Stimulated activated effector memory CD8-positive, alpha-beta T cell treated with anti-CD3 and anti-CD28 coated beads, Interleukin-12 subunit alpha, Interleukin-12 subunit beta, amount 100 ng/mL, for 72 hours (primary cell): ENCODE results near the gene LAPTM5.

Experiments
- ATAC-seq: fragments of 150-1000 bp; cut with Tn5 transposase; 2 replicates; pipeline ENCODE4 v1.10.0; 2021
- DNase-seq, 2 donors: peaks; one replicate each; pipeline ENCODE4 v3.0.0; 2021 to 2022; ENCODE audit warnings: low spot score in 2 of 2
- H3K27ac Mint-ChIP-seq: one replicate; pipeline ENCODE4 v1.8.0; 2022; ENCODE audit warnings: mild to moderate bottlenecking, mixed read lengths
- H3K36me3 Mint-ChIP-seq: one replicate; pipeline ENCODE4 v1.8.0; 2022; ENCODE audit warnings: mild to moderate bottlenecking, mixed read lengths
- H3K4me1 Mint-ChIP-seq: one replicate; pipeline ENCODE4 v1.8.0; 2022; ENCODE audit warnings: mixed read lengths
- H3K4me3 Mint-ChIP-seq: one replicate; pipeline ENCODE4 v1.8.0; 2022; ENCODE audit warnings: mild to moderate bottlenecking, mixed read lengths
- H3K9me3 Mint-ChIP-seq: one replicate; pipeline ENCODE4 v1.8.0; 2022; ENCODE audit warnings: mixed read lengths

LAPTM5 gene

GRCh38 chr1:30738715-30739559 is 18.6 kb downstream of the LAPTM5 start:
- no peak overlapping the region for H3K4me3 Mint-ChIP-seq
- H3K36me3 Mint-ChIP-seq, result peaks cover 100% of the 10 kb centered on the region
- H3K27ac Mint-ChIP-seq, result peak overlapping the region; percentile 95
- ATAC-seq (no peak), DNase-seq (no peak)
- H3K9me3 Mint-ChIP-seq, result no peaks in the 10 kb centered on the region
- H3K4me1 Mint-ChIP-seq, result peaks cover 79% of the 10 kb centered on the region

GRCh38 chr1:30738040-30738714 is 19.4 kb downstream of the LAPTM5 start:
- ATAC-seq (no peak), DNase-seq (no peak)
- Mint-ChIP-seq H3K9me3 (no peaks in the 10 kb centered on the region), H3K27ac (peak overlapping the region; percentile 95), H3K4me3 (no peak overlapping the region), H3K36me3 (peaks cover 100% of the 10 kb centered on the region), H3K4me1 (peaks cover 71% of the 10 kb centered on the region)

- ATAC-seq (no peak), DNase-seq (no peak)
- Mint-ChIP-seq H3K4me1 (peaks cover 66% of the 10 kb centered on the region), H3K27ac (peak overlapping the region; percentile 95), H3K9me3 (no peaks in the 10 kb centered on the region), H3K4me3 (no peak overlapping the region), H3K36me3 (peaks cover 100% of the 10 kb centered on the region)
Measured at GRCh38 chr1:30737357-30738039, 20.1 kb downstream of the LAPTM5 start.

DNA sequence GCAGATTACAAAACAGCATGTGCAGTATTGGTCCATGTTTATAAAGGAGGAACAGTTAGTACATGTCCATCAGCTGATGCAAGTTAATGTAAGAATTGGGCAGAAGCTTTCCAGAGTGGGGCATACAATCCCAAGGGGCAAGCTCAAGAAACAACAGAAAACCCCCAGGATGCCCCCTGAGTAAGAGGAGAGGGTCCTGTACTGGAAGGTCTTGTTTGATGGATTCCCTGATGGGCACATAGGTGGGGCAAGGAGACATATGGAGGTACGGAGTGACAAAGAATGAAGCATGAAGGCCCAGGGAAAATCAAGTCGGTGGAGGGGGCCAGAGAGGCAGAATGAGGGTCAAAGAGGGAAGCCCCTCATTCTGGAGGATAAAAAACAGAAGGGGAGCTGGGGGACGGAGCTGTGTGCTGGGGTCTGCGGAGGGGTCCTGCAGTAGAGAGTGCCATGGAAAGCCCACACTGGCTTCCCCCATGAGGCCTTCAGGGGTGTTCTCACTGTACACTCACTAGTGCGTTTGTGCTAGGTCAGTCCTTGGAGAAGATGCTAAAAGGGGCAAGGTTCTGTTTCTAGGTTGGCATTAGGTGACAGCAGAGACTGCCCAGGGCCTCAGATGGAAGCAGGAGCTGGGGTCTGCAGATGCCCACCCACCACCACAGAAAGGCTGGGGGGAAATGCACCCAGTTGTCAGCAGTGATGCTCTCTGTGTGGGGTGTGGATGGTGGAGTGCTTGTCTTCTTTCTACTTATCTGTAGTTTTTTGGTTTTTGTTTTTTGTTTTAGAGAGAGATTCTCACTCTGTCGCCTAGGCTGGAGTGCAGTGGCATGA is 21.7 kb downstream of the LAPTM5 start:
- DNase-seq, result no peak
- Mint-ChIP-seq H3K9me3 (no peaks in the 10 kb centered on the region), H3K4me1 (peaks cover 66% of the 10 kb centered on the region), H3K36me3 (peaks cover 100% of the 10 kb centered on the region), H3K27ac (peak overlapping the region; percentile 95), H3K4me3 (no peak overlapping the region)
- ATAC-seq, result no peak

DNA sequence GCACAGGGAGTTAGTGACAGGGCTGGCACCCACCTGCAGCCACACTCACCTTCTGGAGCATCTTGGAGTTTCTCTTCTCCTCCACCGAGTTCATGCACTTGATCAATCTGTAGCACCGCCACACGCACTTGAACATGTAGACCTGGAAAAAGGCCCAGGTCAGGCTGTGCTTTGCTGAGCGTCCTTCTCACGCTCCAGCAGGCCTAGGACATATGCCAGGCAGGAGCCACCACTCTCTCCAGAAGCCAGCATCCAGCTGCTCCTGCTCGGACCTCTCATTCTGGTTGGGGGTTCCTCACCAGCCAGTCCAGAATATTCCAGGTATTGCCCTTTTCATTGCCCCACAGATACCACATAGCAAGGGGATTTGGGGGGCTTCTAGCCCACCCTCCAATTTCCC is 22.4 kb downstream of the LAPTM5 start:
- Mint-ChIP-seq H3K27ac (peak overlapping the region; percentile 95), H3K36me3 (peaks cover 100% of the 10 kb centered on the region), H3K4me1 (peaks cover 66% of the 10 kb centered on the region), H3K9me3 (no peaks in the 10 kb centered on the region), H3K4me3 (no peak overlapping the region)
- ATAC-seq (no peak), DNase-seq (no peak)

GRCh38 chr1:30734580-30734979 is 23.0 kb downstream of the LAPTM5 start:
- Mint-ChIP-seq H3K9me3 (no peaks in the 10 kb centered on the region), H3K4me3 (no peak overlapping the region), H3K27ac (peak overlapping the region; percentile 24), H3K36me3 (peaks cover 100% of the 10 kb centered on the region), H3K4me1 (peaks cover 64% of the 10 kb centered on the region)
- no peak for DNase-seq
- no peak for ATAC-seq

DNA sequence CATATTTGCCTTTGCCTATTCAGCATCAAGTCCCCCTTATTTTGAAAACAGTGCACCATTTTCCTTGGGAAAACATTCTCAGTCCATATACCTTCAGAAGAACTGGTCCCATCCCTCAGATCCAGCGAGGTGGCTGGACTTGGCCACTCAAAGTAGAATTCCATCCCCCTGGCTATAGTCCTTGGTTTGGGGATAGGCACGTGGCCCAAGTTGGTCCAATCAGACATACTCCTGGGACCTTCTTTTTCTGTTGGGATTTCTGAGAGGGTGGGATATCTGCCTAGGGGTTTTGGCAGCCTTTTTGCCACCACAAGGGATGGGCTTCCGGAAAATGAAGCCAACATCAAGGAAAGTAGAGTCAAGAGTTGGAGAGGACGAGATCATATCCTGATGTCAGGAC is 23.5 kb downstream of the LAPTM5 start:
- H3K4me3 Mint-ChIP-seq, result no peak overlapping the region
- no peaks in the 10 kb centered on the region for H3K9me3 Mint-ChIP-seq
- ATAC-seq (no peak), DNase-seq (no peak)
- peaks cover 96% of the 10 kb centered on the region for H3K36me3 Mint-ChIP-seq
- H3K27ac Mint-ChIP-seq, result no peak overlapping the region
- H3K4me1 Mint-ChIP-seq, result peaks cover 62% of the 10 kb centered on the region

- no peak for ATAC-seq
Measured at GRCh38 chr1:30733493-30733892, 24.1 kb downstream of the LAPTM5 start.

DNA sequence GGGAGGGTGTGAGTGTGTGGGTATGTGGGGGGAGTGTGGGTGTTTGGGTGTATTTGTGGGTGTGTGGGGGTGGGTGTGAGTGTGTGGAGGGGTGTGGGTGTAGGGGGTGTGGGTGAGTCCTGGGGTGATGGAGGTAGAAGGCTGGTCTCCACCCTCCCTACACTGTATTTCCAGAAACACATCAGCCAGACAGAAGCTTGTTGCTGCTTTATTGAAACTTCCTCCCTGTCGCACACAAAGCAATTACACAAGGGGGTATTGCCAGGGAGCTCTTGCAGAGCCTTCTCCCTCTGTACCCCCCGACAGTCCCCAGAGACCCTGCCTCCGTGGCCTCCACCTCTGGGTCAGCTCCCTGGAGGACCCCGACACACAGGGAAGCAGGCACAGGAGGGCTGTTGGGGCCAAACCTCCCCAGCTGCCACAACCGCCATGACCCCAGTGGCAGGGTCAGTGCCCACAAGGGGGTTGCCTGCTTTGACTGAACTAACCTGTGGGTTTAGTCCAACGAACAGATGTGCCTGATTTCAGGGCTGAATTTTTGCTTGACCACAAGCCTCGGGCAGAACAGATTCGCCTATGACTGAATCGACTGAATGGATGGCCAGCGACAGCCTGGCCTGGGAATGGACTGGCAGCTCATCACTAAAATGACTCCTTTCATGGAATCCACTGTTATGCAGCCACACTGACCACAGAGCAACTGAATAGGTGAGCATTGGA is 25.1 kb downstream of the LAPTM5 start:
- Mint-ChIP-seq H3K4me1 (peaks cover 45% of the 10 kb centered on the region), H3K36me3 (peaks cover 90% of the 10 kb centered on the region), H3K27ac (peak overlapping the region; percentile 94), H3K9me3 (no peaks in the 10 kb centered on the region), H3K4me3 (peak overlapping the region; percentile 43)
- peak; percentile 39 for ATAC-seq
- DNase-seq, result no peak

More at GRCh38 chr1:30733493-30733892, 24.1 kb downstream of the LAPTM5 start:
- Mint-ChIP-seq H3K27ac (no peak overlapping the region), H3K4me3 (no peak overlapping the region), H3K36me3 (peaks cover 93% of the 10 kb centered on the region), H3K9me3 (no peaks in the 10 kb centered on the region), H3K4me1 (peaks cover 56% of the 10 kb centered on the region)
- DNase-seq, result no peak

DNA sequence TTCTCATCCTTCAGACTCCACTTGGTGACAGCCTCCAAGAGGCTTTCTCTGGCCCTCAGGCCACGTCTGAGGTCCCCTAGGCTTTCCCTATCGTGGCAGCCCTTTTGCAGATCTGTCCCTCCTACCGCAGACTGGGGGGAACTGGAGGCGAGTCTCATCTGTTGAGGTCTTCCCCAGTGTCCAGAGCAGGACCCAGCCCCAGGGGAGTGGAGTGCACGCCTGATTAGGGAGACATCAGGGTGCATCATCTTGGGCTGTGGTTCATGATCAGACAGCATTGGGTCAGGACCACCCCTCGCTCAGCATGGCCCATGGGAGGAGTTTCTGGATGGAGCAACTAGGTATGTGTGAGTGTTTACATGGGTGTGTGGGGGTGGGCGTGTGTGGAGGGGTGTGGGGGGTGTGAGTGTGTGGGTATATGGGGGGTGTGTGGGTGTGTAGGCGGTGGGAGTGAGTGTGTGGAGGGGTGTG is 25.7 kb downstream of the LAPTM5 start:
- ATAC-seq, result peak; percentile 80
- Mint-ChIP-seq H3K4me1 (peaks cover 39% of the 10 kb centered on the region), H3K9me3 (no peaks in the 10 kb centered on the region), H3K4me3 (peak overlapping the region; percentile 43), H3K36me3 (peaks cover 84% of the 10 kb centered on the region), H3K27ac (peak overlapping the region; percentile 94)
- no peak for DNase-seq

GRCh38 chr1:30731109-30731805 is 26.3 kb downstream of the LAPTM5 start:
- Mint-ChIP-seq H3K36me3 (peaks cover 82% of the 10 kb centered on the region), H3K4me1 (peaks cover 38% of the 10 kb centered on the region), H3K27ac (peak overlapping the region; percentile 94), H3K9me3 (no peaks in the 10 kb centered on the region), H3K4me3 (peak overlapping the region; percentile 43)
- DNase-seq, result no peak
- no peak for ATAC-seq

DNA sequence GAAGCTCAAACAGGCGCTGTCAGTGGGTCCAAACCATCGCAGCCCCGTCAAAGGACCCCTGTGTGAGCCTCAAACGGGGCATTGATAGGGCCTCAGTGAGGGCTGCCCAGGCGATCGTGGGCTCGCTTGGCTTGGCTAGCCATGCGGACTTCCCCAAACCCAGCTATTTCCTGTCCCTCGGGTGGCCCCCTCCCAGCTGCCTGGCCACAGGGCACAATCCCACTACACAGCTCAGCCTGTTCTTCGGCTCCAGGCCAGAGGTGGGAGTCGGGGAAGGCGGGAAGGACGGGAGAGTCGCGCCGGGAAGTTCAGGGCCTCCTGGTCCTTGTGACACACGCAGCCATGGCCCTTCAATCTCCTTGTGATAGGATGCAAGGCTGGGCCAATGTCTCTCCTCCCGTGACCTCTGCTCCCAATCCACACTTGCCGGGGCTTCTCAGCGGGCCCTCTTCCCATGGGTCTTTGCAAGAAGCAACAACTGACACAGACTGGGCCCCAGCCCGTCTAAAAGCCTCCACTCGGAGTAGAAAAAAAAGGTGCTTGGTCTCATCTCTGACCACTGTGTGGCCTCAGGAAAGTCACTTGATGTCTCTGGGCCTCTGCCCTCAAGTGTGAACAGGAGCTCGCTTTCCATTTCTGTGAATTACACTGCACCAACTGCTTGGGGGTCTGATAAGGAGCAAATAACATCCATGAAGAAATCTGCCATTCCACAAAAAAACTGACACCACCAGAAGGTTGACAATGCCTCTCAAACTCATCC is 27.0 kb downstream of the LAPTM5 start:
- Mint-ChIP-seq H3K9me3 (no peaks in the 10 kb centered on the region), H3K36me3 (peaks cover 82% of the 10 kb centered on the region), H3K27ac (peak overlapping the region; percentile 94), H3K4me3 (no peak overlapping the region), H3K4me1 (peaks cover 33% of the 10 kb centered on the region)
- no peak for ATAC-seq
- DNase-seq, result no peak

DNA sequence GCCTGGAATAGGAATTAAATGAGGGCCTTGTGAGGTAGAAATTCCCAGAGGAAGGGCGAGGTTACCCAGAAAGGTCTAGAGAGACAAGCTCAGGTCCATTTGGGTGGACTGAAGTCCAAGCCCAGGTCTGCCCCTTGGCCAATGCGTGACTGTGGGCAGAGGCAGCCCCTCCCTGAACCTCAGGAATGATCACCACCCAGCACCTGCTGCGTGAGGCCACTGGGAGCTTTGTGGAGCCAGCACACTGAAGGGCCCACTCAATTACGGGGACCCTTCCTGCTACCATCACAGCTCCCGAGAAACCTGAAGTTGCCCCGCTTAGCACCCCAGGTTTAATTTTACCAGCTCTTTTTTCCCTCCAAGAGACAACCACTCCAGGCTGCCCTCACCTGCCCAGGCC is 27.7 kb downstream of the LAPTM5 start:
- peak overlapping the region; percentile 94 for H3K27ac Mint-ChIP-seq
- H3K4me3 Mint-ChIP-seq, result no peak overlapping the region
- ATAC-seq (no peak), DNase-seq (no peak)
- peaks cover 32% of the 10 kb centered on the region for H3K4me1 Mint-ChIP-seq
- H3K9me3 Mint-ChIP-seq, result no peaks in the 10 kb centered on the region
- H3K36me3 Mint-ChIP-seq, result peaks cover 82% of the 10 kb centered on the region
